Measurements from ENCODE around the gene COL18A1. TPM values are rescaled to one million over a fixed set of nuclear protein-coding genes. Genes with fewer than 3 reads are reported as not detected.

COL18A1 gene
- total and polyA plus RNA-seq, 4 donors, result 44.9 to 308 (median 232) TPM

DNA sequence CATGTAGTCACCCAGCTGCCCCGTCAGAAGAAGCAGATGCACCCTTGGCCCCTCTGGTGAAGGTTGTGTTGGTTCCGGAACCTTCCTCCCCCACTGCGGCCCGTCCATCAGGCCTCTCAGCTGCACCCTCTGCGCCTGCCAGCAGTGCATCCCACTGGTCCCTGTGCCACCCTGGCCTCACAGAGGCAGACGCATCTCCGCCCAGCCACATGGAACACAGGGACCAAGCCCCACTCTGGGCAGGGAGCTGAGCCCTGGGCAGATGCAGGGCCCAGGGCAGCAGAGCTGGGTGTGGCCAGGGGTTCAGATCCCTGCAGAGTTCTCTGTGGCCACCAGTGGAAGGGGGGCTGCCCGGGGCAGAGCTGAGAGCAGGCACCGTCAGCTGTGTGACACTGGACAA, 86.7 kb downstream of the COL18A1 start (continued):
- no peak for TF ChIP-seq FOXA2 (IDR thresholded peaks at IDR 0.05)
- TF ChIP-seq, protein P1, sequence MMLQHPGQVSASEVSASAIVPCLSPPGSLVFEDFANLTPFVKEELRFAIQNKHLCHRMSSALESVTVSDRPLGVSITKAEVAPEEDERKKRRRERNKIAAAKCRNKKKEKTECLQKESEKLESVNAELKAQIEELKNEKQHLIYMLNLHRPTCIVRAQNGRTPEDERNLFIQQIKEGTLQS (IDR thresholded peaks at IDR 0.05), result no peak

- no peaks in the 10 kb centered on the region for H3K4me1 ChIP-seq (ENCODE audit: control insufficient read depth in 4 of 4, insufficient read depth in 4 of 4, low read length in 3 of 4)
- H3K4me3 ChIP-seq (ENCODE audit: low read depth in 1 of 3, low read length in 3 of 3), result no peak overlapping the region
- H3K27me3 ChIP-seq (ENCODE audit: control insufficient read depth in 4 of 4, insufficient read depth in 4 of 4, low read length in 3 of 4), result no peaks in the 10 kb centered on the region
- WGBS, result 95% methylated on average over 20 of the region's 20 CpGs
- no peaks in the 10 kb centered on the region for H3K9me3 ChIP-seq (ENCODE audit: control insufficient read depth in 4 of 4, low read length in 3 of 4)
- H3K27ac ChIP-seq (ENCODE audit: low read depth in 1 of 2, low read length in 2 of 2), result no peak overlapping the region
- H3K9ac ChIP-seq (ENCODE audit: low read depth in 1 of 2, low read length in 2 of 2), result no peak overlapping the region
- peaks cover 21 to 76% (median 33%) of the 10 kb centered on the region in 4 donors for H3K36me3 ChIP-seq (ENCODE audit: control insufficient read depth in 4 of 4, insufficient read depth in 3 of 4, low read depth in 1 of 4, low read length in 3 of 4)
- DNase-seq (ENCODE audit: low spot score), result no peak
- TF ChIP-seq FOXA1 (IDR thresholded peaks at IDR 0.05) (no peak), RAD21 (IDR thresholded peaks at IDR 0.05) (no peak), YY1 (IDR thresholded peaks at IDR 0.05) (no peak), FOXA2 (IDR thresholded peaks at IDR 0.05) (no peak), GABPA (IDR thresholded peaks at IDR 0.05 in 1 of 2, conservative IDR thresholded peaks at IDR 0.05 in 1 of 2) (no peak), EGR1 (IDR thresholded peaks at IDR 0.05; ENCODE audit: low read depth in 2 of 2) (no peak), NR2F2 (IDR thresholded peaks at IDR 0.05) (no peak)
- TF ChIP-seq, protein P2, sequence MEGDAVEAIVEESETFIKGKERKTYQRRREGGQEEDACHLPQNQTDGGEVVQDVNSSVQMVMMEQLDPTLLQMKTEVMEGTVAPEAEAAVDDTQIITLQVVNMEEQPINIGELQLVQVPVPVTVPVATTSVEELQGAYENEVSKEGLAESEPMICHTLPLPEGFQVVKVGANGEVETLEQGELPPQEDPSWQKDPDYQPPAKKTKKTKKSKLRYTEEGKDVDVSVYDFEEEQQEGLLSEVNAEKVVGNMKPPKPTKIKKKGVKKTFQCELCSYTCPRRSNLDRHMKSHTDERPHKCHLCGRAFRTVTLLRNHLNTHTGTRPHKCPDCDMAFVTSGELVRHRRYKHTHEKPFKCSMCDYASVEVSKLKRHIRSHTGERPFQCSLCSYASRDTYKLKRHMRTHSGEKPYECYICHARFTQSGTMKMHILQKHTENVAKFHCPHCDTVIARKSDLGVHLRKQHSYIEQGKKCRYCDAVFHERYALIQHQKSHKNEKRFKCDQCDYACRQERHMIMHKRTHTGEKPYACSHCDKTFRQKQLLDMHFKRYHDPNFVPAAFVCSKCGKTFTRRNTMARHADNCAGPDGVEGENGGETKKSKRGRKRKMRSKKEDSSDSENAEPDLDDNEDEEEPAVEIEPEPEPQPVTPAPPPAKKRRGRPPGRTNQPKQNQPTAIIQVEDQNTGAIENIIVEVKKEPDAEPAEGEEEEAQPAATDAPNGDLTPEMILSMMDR (IDR thresholded peaks at IDR 0.05; ENCODE audit: low read depth, low read length, missing input control), result no peak
These were observed 87.8 kb downstream of the COL18A1 start for GRCh38 chr21:45492765-45493164.

GRCh38 chr21:45493401-45494001, 88.5 kb downstream of the COL18A1 start:
- peaks cover 23 to 75% (median 31%) of the 10 kb centered on the region in 4 donors for H3K36me3 ChIP-seq (ENCODE audit: control insufficient read depth in 4 of 4, insufficient read depth in 3 of 4, low read depth in 1 of 4, low read length in 3 of 4)
- TF ChIP-seq, protein P1 (IDR thresholded peaks at IDR 0.05), result no peak
- TF ChIP-seq EGR1 (IDR thresholded peaks at IDR 0.05; ENCODE audit: low read depth in 2 of 2), result no peak
- TF ChIP-seq HNF4A (conservative IDR thresholded peaks at IDR 0.05), result no peak
- TF ChIP-seq JUND (IDR thresholded peaks at IDR 0.05), result no peak
- no peak for TF ChIP-seq REST (IDR thresholded peaks at IDR 0.05)
- TF ChIP-seq, protein P3, sequence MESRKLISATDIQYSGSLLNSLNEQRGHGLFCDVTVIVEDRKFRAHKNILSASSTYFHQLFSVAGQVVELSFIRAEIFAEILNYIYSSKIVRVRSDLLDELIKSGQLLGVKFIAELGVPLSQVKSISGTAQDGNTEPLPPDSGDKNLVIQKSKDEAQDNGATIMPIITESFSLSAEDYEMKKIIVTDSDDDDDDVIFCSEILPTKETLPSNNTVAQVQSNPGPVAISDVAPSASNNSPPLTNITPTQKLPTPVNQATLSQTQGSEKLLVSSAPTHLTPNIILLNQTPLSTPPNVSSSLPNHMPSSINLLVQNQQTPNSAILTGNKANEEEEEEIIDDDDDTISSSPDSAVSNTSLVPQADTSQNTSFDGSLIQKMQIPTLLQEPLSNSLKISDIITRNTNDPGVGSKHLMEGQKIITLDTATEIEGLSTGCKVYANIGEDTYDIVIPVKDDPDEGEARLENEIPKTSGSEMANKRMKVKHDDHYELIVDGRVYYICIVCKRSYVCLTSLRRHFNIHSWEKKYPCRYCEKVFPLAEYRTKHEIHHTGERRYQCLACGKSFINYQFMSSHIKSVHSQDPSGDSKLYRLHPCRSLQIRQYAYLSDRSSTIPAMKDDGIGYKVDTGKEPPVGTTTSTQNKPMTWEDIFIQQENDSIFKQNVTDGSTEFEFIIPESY (IDR thresholded peaks at IDR 0.05), result no peak
- TF ChIP-seq, protein P2 (IDR thresholded peaks at IDR 0.05; ENCODE audit: low read depth, low read length, missing input control), result no peak
- TF ChIP-seq RXRA (IDR thresholded peaks at IDR 0.05), result no peak
- no peak for TF ChIP-seq GABPA (IDR thresholded peaks at IDR 0.05 in 1 of 2, conservative IDR thresholded peaks at IDR 0.05 in 1 of 2)
- no peak for TF ChIP-seq RAD21 (IDR thresholded peaks at IDR 0.05)
- no peak for TF ChIP-seq TAF1 (conservative IDR thresholded peaks at IDR 0.05)
- TF ChIP-seq FOXA2 (IDR thresholded peaks at IDR 0.05), result no peak
- no peak for TF ChIP-seq FOXA1 (IDR thresholded peaks at IDR 0.05)
- no peak for TF ChIP-seq NR2F2 (IDR thresholded peaks at IDR 0.05)
- no peak for TF ChIP-seq HNF4G (IDR thresholded peaks at IDR 0.05)
- TF ChIP-seq SP1 (IDR thresholded peaks at IDR 0.05), result no peak
- TF ChIP-seq, protein P4, sequence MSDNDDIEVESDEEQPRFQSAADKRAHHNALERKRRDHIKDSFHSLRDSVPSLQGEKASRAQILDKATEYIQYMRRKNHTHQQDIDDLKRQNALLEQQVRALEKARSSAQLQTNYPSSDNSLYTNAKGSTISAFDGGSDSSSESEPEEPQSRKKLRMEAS (IDR thresholded peaks at IDR 0.05), result no peak
- no peak for TF ChIP-seq YY1 (IDR thresholded peaks at IDR 0.05)
- no peak for DNase-seq (ENCODE audit: low spot score)
- no peaks in the 10 kb centered on the region for H3K9me3 ChIP-seq (ENCODE audit: control insufficient read depth in 4 of 4, low read length in 3 of 4)
- no peaks in the 10 kb centered on the region for H3K27me3 ChIP-seq (ENCODE audit: control insufficient read depth in 4 of 4, insufficient read depth in 4 of 4, low read length in 3 of 4)
- H3K4me1 ChIP-seq (ENCODE audit: control insufficient read depth in 4 of 4, insufficient read depth in 4 of 4, low read length in 3 of 4), result no peaks in the 10 kb centered on the region
- no peak overlapping the region for H3K27ac ChIP-seq (ENCODE audit: low read depth in 1 of 2, low read length in 2 of 2)
- 93% methylated on average over 21 of the region's 21 CpGs for WGBS
- no peak overlapping the region for H3K4me3 ChIP-seq (ENCODE audit: low read depth in 1 of 3, low read length in 3 of 3)
- no peak overlapping the region for H3K9ac ChIP-seq (ENCODE audit: low read depth in 1 of 2, low read length in 2 of 2)

Measured in liver (tissue), 9 donors.